GM12878 (cell line): ENCODE measurements around the gene ESPL1. TPM values are rescaled to one million over a fixed set of nuclear protein-coding genes. Genes with fewer than 3 reads are reported as not detected.

Experiments used
- ATAC-seq: fragments of 200-7000 bp; cut with Tn5 transposase; 3 replicates; pipeline ENCODE4 v1.9.1; 2020; ENCODE audit warnings: mild to moderate bottlenecking, moderate library complexity
- BruUV-seq: library from RNA; stranded (reverse); fragments of 400-500 nt; replicated peaks from 2 replicates; lab custom pipeline; 2021; lab: Mats Ljungman, UMichigan
- CTCF ChIA-PET: fragments of 300-600 bp; sonication (Branson Sonifier 250); formaldehyde crosslinking; extraction: SDS; loops from one replicate; lab custom pipeline; 2021; ENCODE audit warnings: inconsistent platforms; lab: Yijun Ruan, JAX
- POLR2A ChIA-PET: fragments of 350-600 bp; formaldehyde crosslinking; extraction: SDS; loops from one replicate; lab custom pipeline; 2021; ENCODE audit warnings: inconsistent platforms; lab: Charles Lee
- RAD21 ChIA-PET: fragments of 300-600 bp; sonication (Branson Sonifier 250); formaldehyde crosslinking; loops from one replicate; lab custom pipeline; 2023; ENCODE audit warnings: antibody characterized with exemption; ENCODE audit not compliant: unreplicated experiment; lab: Charles Lee
- SMC1A ChIA-PET: fragments of 300-600 bp; sonication (Branson Sonifier 250); formaldehyde crosslinking; loops from one replicate; lab custom pipeline; 2023; ENCODE audit not compliant: unreplicated experiment, uncharacterized antibody; lab: Charles Lee
- DNase-seq: peaks from one replicate; pipeline ENCODE4 v3.0.0-alpha.2; 2011; ENCODE audit warnings: low read depth, low spot score
- FAIRE-seq: peaks from 3 replicates; lab custom pipeline; 2011; peaks lifted over from hg19 to GRCh38; lab: Jason Lieb, UNC
- H2AFZ ChIP-seq: 2 replicates; pipeline ENCODE4 v1.6.0; 2011; ENCODE audit warnings: low read depth, low read length, control low read depth; ENCODE audit not compliant: control insufficient read depth
- H3K27ac ChIP-seq: 2 replicates; pipeline ENCODE4 v1.5.1; 2011; ENCODE audit warnings: control low read depth; ENCODE audit not compliant: control insufficient read depth, insufficient read depth
- H3K27me3 ChIP-seq, 2 experiments: replicated peaks in 1 of 2; 2 replicates each; pipeline versions ENCODE4 v1.6.0 to v1.6.1; 2011; ENCODE audit warnings: low read length in 1 of 2; ENCODE audit not compliant: control insufficient read depth in 2 of 2, insufficient read depth in 2 of 2
- H3K36me3 ChIP-seq, 2 experiments: 2 replicates each; pipeline ENCODE4 v1.5.1; 2011; ENCODE audit warnings: low read length in 1 of 2; ENCODE audit not compliant: control insufficient read depth in 2 of 2, insufficient read depth in 2 of 2
- H3K4me1 ChIP-seq: 2 replicates; pipeline ENCODE4 v1.6.1; 2011; ENCODE audit warnings: mild to moderate bottlenecking, low read length, moderate library complexity, mixed read lengths; ENCODE audit not compliant: control insufficient read depth, insufficient read depth
- H3K4me2 ChIP-seq: 2 replicates; pipeline ENCODE4 v1.6.0; 2011; ENCODE audit warnings: control low read depth; ENCODE audit not compliant: control insufficient read depth, insufficient read depth
- H3K4me3 ChIP-seq: fragments of 200-600 bp; sonication (generic); 2 replicates; pipeline ENCODE4 v1.5.1; 2016
- H3K79me2 ChIP-seq: 2 replicates; pipeline ENCODE4 v1.6.0; 2011; ENCODE audit warnings: low read length; ENCODE audit not compliant: control insufficient read depth, insufficient read depth
- H3K9ac ChIP-seq: 2 replicates; pipeline ENCODE4 v1.8.0; 2011; ENCODE audit warnings: low read length, control low read depth, mixed read lengths; ENCODE audit not compliant: control insufficient read depth, insufficient read depth
- H3K9me3 ChIP-seq: replicated peaks from 3 replicates; pipeline ENCODE4 v1.5.1; 2011; ENCODE audit warnings: mild to moderate bottlenecking, low read length; ENCODE audit not compliant: control insufficient read depth, insufficient read depth
- H4K20me1 ChIP-seq: 2 replicates; pipeline ENCODE4 v1.6.0; 2011; ENCODE audit not compliant: control insufficient read depth, insufficient read depth
- EZH2 ChIP-seq: IDR thresholded peaks from 2 replicates; pipeline ENCODE4 v1.6.1; 2012; ENCODE audit warnings: low read depth, mild to moderate bottlenecking, control low read depth, inconsistent platforms, low read length, borderline replicate concordance; ENCODE audit not compliant: control insufficient read depth
- RFX5 ChIP-seq: IDR thresholded peaks from 2 replicates; pipeline ENCODE4 v1.6.1; 2011; ENCODE audit warnings: low read depth, low read length, improper control_type of control experiment
- STAT3 ChIP-seq: IDR thresholded peaks from 2 replicates; pipeline ENCODE4 v1.6.1; 2011; ENCODE audit warnings: low read depth, low read length, improper control_type of control experiment
- TAF1 ChIP-seq: IDR thresholded peaks from 2 replicates; pipeline ENCODE4 v1.6.1; 2011; ENCODE audit warnings: mild to moderate bottlenecking, low read depth, low read length, borderline replicate concordance
- TBL1XR1 ChIP-seq: IDR thresholded peaks from 2 replicates; pipeline ENCODE4 v1.6.1; 2012; ENCODE audit warnings: low read depth, low read length, improper control_type of control experiment
- ZNF274 ChIP-seq: IDR thresholded peaks from one replicate; pipeline ENCODE4 v1.8.0; 2011; ENCODE audit not compliant: insufficient read length, insufficient read depth
- WGBS: methylation state at CpG from one replicate; pipeline ENCODE4 v1.1.6; 2016; ENCODE audit warnings: low lambda C conversion rate; ENCODE audit not compliant: insufficient replicate concordance, insufficient coverage; ENCODE audit errors: missing lambda C conversion rate; 5-methylcytosine and 5-hydroxymethylcytosine counted together
- in situ Hi-C: fragments of 300-500 bp; cut with MboI; formaldehyde crosslinking; loops from 9 replicates; pipeline ENCODE4 v1.14.3; 2018; ENCODE audit warnings: mixed read lengths
- intact Hi-C: fragments of 100-400 bp; cut with micrococcal nuclease; formaldehyde crosslinking; loops from one replicate; pipeline ENCODE4 v1.14.2; 2022; ENCODE audit not compliant: unreplicated experiment
- polyA plus RNA-seq, 11 experiments: library from polyadenylated mRNA; depleted of rRNA in 4 of 11; unstranded in 6 of 11; stranded (reverse) in 5 of 11; fragments of >200 nt; fragmentation: Nextera tagmentation in 4 of 11; fragmentation: Illumina TruSeq in 1 of 11; extraction: Ambion mirVana in 4 of 11; extraction: Trizol in 1 of 11; gene quantifications; 1 replicate in 1 of 11; 2 replicates in 10 of 11; pipeline versions ENCODE4 v1.2.1 to v1.2.3, GENCODE V29; 2011 to 2016; ENCODE audit warnings: inconsistent platforms in 2 of 11, missing spikeins in 2 of 11, low read depth in 1 of 11
- total RNA-seq, 4 experiments: library from RNA; depleted of rRNA in 3 of 4; stranded (reverse); fragments of >200 nt in 3 of 4; fragmentation: Illumina TruSeq in 1 of 4; extraction: Trizol in 1 of 4; gene quantifications; 2 replicates each; pipeline versions ENCODE4 v1.2.1 to v1.2.3, GENCODE V29; 2013 to 2021
- TF ChIP-seq, protein P1 (sequence below): fragments of 450-650 bp; IDR thresholded peaks from 2 replicates; pipeline ENCODE4 v1.6.1; 2017; ENCODE audit warnings: mild to moderate bottlenecking, moderate library complexity

Gene ESPL1
- total and polyA plus RNA-seq, 10 of the 15 experiments (the other 5 are each of a cell fraction or from before 2014, with no cell fraction given) = 2.1 to 61.9 (median 21.2) TPM

- WGBS = 42% methylated on average over 5 of the region's 5 CpGs
- Histone ChIP-seq H3K9me3 (no peaks in the 10 kb centered on the region), H3K4me1 (peaks cover 25% of the 10 kb centered on the region), H3K4me3 (no peak overlapping the region), H3K36me3 (peaks cover 1 to 9% of the 10 kb centered on the region in 2 experiments; a peak in 3 of 4 replicates), H3K27ac (no peak overlapping the region), H3K9ac (no peak overlapping the region), H2AFZ (no peak overlapping the region), H3K79me2 (peaks cover 31% of the 10 kb centered on the region), H3K27me3 (no peaks in the 10 kb centered on the region), H3K4me2 (no peak overlapping the region), H4K20me1 (no peaks in the 10 kb centered on the region; the same call in 1 of the 2 replicates)
- intact Hi-C loops = no loop called here
- no peak for ATAC-seq
- in situ Hi-C loops = no loop called here
- no TSS peak for BruUV-seq
- TF ChIP-seq, protein P1, sequence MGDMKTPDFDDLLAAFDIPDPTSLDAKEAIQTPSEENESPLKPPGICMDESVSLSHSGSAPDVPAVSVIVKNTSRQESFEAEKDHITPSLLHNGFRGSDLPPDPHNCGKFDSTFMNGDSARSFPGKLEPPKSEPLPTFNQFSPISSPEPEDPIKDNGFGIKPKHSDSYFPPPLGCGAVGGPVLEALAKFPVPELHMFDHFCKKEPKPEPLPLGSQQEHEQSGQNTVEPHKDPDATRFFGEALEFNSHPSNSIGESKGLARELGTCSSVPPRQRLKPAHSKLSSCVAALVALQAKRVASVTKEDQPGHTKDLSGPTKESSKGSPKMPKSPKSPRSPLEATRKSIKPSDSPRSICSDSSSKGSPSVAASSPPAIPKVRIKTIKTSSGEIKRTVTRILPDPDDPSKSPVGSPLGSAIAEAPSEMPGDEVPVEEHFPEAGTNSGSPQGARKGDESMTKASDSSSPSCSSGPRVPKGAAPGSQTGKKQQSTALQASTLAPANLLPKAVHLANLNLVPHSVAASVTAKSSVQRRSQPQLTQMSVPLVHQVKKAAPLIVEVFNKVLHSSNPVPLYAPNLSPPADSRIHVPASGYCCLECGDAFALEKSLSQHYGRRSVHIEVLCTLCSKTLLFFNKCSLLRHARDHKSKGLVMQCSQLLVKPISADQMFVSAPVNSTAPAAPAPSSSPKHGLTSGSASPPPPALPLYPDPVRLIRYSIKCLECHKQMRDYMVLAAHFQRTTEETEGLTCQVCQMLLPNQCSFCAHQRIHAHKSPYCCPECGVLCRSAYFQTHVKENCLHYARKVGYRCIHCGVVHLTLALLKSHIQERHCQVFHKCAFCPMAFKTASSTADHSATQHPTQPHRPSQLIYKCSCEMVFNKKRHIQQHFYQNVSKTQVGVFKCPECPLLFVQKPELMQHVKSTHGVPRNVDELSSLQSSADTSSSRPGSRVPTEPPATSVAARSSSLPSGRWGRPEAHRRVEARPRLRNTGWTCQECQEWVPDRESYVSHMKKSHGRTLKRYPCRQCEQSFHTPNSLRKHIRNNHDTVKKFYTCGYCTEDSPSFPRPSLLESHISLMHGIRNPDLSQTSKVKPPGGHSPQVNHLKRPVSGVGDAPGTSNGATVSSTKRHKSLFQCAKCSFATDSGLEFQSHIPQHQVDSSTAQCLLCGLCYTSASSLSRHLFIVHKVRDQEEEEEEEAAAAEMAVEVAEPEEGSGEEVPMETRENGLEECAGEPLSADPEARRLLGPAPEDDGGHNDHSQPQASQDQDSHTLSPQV = no peak
- TF ChIP-seq RFX5 = no peak
- TF ChIP-seq STAT3 = no peak
- no peak for TF ChIP-seq TBL1XR1
- TF ChIP-seq ZNF274 = no peak
- no peak for TF ChIP-seq TAF1
- TF ChIP-seq EZH2 = no peak
- RAD21 ChIA-PET = interaction anchor here (0.7 to 6.2 kb wide), 7 partner anchors 22 to 140 kb away, joined by 3 to 43 read pairs (median 4); partner anchors contain the start of gene AAAS
- POLR2A ChIA-PET = interaction anchor here (0.5 to 4.4 kb wide), 6 partner anchors 10 to 291 kb away, joined by 3 to 42 read pairs (median 5); partner anchors contain the start of gene AAAS
- CTCF ChIA-PET = interaction anchor here (0.6 to 11.9 kb wide), 9 partner anchors 11 to 152 kb away, joined by 3 to 142 read pairs (median 6); partner anchors contain the start of gene AAAS
- SMC1A ChIA-PET = interaction anchor here (0.7 to 4.0 kb wide), 8 partner anchors 10 to 138 kb away, joined by 3 to 46 read pairs (median 4); partner anchors contain the start of genes AAAS, CSAD and ZNF740
- no peak for DNase-seq
- no peak for FAIRE-seq
Measured at GRCh38 chr12:53298164-53298563, 30.1 kb downstream of the ESPL1 start.
